ENCODE measurements around the gene NAP1L1. TPM values are rescaled to one million over a fixed set of nuclear protein-coding genes. Genes with fewer than 3 reads are reported as not detected.
A peak's percentile ranks its signal among the peaks of the same experiment; 100 is the strongest.

The NAP1L1 gene, protein sequence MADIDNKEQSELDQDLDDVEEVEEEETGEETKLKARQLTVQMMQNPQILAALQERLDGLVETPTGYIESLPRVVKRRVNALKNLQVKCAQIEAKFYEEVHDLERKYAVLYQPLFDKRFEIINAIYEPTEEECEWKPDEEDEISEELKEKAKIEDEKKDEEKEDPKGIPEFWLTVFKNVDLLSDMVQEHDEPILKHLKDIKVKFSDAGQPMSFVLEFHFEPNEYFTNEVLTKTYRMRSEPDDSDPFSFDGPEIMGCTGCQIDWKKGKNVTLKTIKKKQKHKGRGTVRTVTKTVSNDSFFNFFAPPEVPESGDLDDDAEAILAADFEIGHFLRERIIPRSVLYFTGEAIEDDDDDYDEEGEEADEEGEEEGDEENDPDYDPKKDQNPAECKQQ
- 100 to 1,000 TPM; 473 to 573 (median 520) TPM for total RNA-seq (2021; fragmentation: NEBNext Ultra II Directional; extraction: Animal tissue kit (Norgen Biotek cat#: 25700))
- long read RNA-seq, full-length matches to known transcripts, result 181 of 427 reads
- long read RNA-seq, partial matches to known transcripts, result 142 of 427 reads
- long read RNA-seq, other reads (novel, unspliced or antisense), result 104 of 427 reads

DNA sequence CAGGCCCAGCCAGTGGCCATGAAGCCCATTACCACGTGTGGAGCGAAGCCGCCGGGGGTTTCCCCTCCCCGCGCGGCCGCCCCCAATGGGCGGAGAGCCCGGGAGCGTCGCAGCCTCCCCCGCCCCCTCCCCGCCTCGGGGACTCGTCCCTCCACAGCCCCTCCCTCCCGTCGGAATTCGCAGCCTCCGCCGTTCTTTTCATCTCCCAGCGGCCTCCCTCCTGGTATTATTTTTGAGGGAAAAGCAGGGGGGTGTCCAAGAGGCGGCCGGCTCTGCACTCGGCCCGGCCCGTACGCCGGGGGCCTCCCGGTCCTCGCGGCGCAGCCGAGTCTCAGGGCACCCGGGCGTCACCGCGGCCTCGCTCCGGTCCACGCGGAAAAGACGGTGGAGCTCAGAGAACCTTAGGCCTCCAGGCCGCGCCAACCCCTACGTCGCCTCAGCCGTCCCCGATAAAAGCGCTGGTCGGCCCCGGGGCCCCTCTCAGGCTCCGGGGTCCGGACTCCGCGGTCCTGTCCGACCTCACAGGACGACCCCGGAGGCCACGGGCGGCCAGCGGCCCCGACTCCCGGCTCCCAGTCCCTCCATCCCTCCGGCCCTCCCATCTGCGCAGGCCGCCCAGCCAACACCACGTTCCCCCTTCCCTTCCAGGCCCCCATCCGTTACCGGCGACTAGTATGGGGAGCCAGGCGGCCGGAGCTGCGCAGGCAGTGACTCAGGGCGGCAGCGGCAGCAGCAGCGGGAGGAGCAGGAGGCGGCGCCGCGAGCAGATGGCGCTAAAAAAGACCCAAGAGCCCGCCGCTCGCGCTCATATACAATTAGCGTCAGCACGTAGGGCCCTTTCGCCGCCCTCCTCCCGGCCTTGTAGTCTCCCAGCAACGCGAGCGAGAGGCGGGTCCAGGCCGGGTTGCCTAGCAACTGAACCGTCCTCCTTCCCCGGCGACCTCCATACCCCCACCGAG is at the start of gene NAP1L1:
Gene NAP1L1, minus strand, starts transcription at position 782 of the 959 bp plus-strand sequence. CDS start 10,466 bp downstream, outside the sequence.
- Mint-ChIP-seq H3K4me3 (peak within 1 kb of the TSS; percentile 98), H3K27ac (peak within 1 kb of the TSS; percentile 99), H3K9me3 (no peaks in the 10 kb centered on the region), H3K4me1 (ENCODE audit: low read depth) (peaks cover 58% of the 10 kb centered on the region), H3K36me3 (ENCODE audit: low read depth) (peaks cover 26% of the 10 kb centered on the region), H3K27me3 (ENCODE audit: insufficient read depth) (peaks cover 2% of the 10 kb centered on the region)
- peak; percentile 98 for DNase-seq
- TF ChIP-seq CTCF (IDR thresholded peaks at IDR 0.05), result no peak

DNA sequence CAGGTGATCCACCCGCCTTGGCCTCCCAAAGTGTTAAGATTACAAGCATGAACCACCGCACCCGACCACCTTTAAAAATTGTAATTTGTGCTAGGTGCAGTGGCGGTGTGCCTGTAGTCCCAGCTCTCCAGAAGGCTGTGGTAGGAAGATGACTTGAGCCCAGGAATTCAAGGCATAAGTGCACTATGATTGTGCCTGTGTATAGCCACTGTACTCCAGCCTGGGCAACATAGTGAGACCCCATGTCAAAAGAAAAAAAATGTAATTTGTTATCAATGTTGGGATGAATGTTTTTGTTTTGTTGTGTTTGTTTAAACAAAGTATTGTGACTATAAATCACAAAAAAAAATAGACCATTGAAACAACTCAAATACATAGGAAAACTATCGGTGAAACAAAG is 43.1 kb upstream of the NAP1L1 start:
- H3K27me3 Mint-ChIP-seq (ENCODE audit: insufficient read depth), result no peaks in the 10 kb centered on the region
- no peaks in the 10 kb centered on the region for H3K9me3 Mint-ChIP-seq
- no peak for DNase-seq
- H3K4me3 Mint-ChIP-seq, result no peak overlapping the region
- H3K4me1 Mint-ChIP-seq (ENCODE audit: low read depth), result peaks cover 18% of the 10 kb centered on the region
- H3K36me3 Mint-ChIP-seq (ENCODE audit: low read depth), result no peaks in the 10 kb centered on the region
- H3K27ac Mint-ChIP-seq, result no peak overlapping the region
- TF ChIP-seq CTCF (IDR thresholded peaks at IDR 0.05), result no peak

GRCh38 chr12:76124456-76124855 is 40.0 kb upstream of the NAP1L1 start:
- Mint-ChIP-seq H3K4me3 (peak overlapping the region; percentile 62), H3K36me3 (ENCODE audit: low read depth) (no peaks in the 10 kb centered on the region), H3K4me1 (ENCODE audit: low read depth) (peaks cover 18% of the 10 kb centered on the region), H3K27me3 (ENCODE audit: insufficient read depth) (no peaks in the 10 kb centered on the region), H3K9me3 (no peaks in the 10 kb centered on the region), H3K27ac (peak overlapping the region; percentile 86)
- no peak for TF ChIP-seq CTCF (IDR thresholded peaks at IDR 0.05)
- peak; percentile 13 for DNase-seq

DNA sequence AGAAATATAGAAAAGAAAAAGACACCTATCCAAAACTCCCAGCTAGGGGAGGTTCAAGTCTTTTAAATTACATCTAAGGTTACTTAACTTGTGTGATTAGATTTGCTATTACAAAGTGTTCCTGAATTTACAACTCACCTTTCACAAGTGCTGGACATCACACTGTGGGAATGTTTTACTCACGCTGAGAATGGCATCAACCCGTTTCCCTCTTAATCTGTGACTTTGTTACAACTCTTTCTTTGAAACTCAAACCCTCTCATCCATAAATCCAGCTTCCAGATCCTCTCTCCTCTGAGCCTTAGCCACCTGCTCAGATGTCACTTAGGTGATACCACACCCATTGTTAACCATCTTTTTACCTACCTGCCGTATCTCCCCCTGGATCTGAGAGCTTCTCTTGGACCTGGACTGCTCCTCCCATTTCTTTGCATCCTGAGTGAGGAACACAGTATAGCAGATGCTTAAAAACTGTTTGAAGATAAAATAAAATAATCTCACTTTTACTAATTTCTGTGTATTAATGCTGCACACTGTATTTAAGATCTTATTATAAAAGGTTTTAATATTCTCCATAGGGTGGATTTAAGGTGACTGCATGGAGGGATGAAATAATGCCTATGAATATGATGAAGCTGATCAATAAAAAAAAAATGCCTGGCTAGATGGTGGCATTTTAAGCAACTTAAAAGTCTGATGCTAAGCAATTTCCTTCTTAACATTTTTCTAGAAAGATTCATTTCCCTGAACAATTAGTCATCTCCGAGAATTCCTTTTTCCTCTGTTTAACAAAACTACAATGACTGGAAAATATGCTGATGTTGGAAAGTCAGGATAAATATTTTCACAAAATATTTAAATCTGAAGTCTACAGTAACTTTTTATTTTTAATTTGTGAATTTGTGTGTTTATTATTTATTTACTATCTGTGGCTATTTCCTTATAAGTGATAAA is 39.1 kb upstream of the NAP1L1 start:
- peak; percentile 59 for DNase-seq
- Mint-ChIP-seq H3K36me3 (ENCODE audit: low read depth) (no peaks in the 10 kb centered on the region), H3K4me1 (ENCODE audit: low read depth) (peaks cover 18% of the 10 kb centered on the region), H3K27ac (peak overlapping the region; percentile 90), H3K27me3 (ENCODE audit: insufficient read depth) (no peaks in the 10 kb centered on the region), H3K4me3 (peak overlapping the region; percentile 67; the same call in 1 of the 2 replicates), H3K9me3 (no peaks in the 10 kb centered on the region)
- no peak for TF ChIP-seq CTCF (IDR thresholded peaks at IDR 0.05)

Measured in HFFc6 (cell line).